H1 (cell line): ENCODE measurements around the gene ADCY1. TPM values are rescaled to one million over a fixed set of nuclear protein-coding genes. Genes with fewer than 3 reads are reported as not detected.

Source experiments
- POLR2A ChIP-seq, 2 experiments: IDR thresholded peaks; 1 replicate in 1 of 2; 2 replicates in 1 of 2; pipeline ENCODE4 v1.6.1; 2011; ENCODE audit warnings: low read depth in 2 of 2, low read length in 2 of 2, mild to moderate bottlenecking in 2 of 2; ENCODE audit errors: control extremely low read depth in 1 of 2
- SAP30 ChIP-seq: fragments of 300-600 bp; sonication (generic); IDR thresholded peaks from 2 replicates; pipeline ENCODE4 v1.7.1; 2012; ENCODE audit warnings: low read length, moderate library complexity, mild to moderate bottlenecking, inconsistent platforms; ENCODE audit not compliant: insufficient read depth, insufficient replicate concordance
- SIX5 ChIP-seq: IDR thresholded peaks from 2 replicates; pipeline ENCODE4 v1.6.1; 2011; ENCODE audit warnings: mild to moderate bottlenecking, low read depth, low read length
- polyA plus RNA-seq, 7 experiments: library from polyadenylated mRNA; depleted of rRNA in 3 of 7; stranded (reverse) in 5 of 7; unstranded in 2 of 7; fragments of >200 nt in 5 of 7; fragments of 200-250 nt in 2 of 7; gene quantifications; 1 replicate in 5 of 7; 2 replicates in 1 of 7; 4 replicates in 1 of 7; pipeline versions ENCODE4 v1.2.1 to v1.2.3, GENCODE V29; 2011 to 2013; ENCODE audit warnings: missing spikeins in 2 of 7, mixed read lengths in 2 of 7
- total RNA-seq: library from RNA; stranded (reverse); fragmentation: NEBNext Ultra II Directional; extraction: Animal tissue kit (Norgen Biotek cat#: 25700); gene quantifications from 2 replicates; pipeline ENCODE4 v1.2.1, GENCODE V29; 2021
- TF ChIP-seq, protein P1 (sequence below): fragments of 300-600 bp; sonication (generic); IDR thresholded peaks from 2 replicates; pipeline ENCODE4 v1.7.1; 2012; ENCODE audit warnings: low read length, moderate library complexity, mild to moderate bottlenecking, inconsistent platforms; ENCODE audit not compliant: insufficient replicate concordance

The ADCY1 gene
- total and polyA plus RNA-seq, 2 of the 8 experiments (the other 6 are each of a cell fraction or from before 2014, with no cell fraction given): 7.9 to 26.9 TPM

DNA sequence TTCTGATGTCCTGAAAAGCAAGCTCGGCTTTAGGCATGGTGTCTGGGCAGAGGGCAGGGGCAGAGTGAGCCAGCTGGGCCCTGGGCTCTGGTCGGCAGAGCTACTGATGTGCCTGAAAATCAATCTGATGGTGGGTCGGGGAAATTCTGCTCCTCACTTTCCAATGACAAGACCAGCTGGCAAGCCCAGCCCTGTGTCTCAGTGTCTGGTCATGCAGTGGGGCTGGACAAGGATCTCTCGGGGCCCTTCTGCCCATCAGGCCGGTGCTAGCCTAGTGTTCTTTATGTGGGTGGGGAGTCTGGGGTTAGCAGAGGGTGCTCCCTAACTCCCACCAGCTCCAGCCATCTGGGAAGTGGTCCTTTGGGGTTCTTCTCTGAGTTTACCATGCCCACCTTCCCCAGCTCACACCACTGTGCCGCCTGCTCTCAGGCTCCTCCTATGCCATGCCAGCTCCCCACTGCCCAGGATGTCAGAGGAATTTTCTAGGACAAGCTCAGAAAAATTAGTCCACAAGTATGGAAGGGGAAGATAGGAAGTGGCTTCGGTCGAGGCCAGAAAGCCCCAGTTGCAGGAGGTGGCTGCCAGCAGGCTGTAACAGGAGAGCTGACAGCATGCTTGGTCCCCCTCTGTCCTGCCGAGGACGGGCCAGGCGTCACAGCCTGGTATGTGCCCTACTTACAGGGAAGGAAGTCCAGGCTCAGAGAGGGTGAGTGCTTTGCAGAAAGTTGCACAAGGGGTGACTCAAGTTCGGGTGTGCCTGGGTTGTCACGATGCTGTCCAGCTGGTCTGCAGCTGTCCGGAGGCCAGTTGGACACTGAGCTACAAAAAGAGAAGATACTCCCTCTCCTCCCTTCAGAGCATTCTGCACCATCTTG is 135.2 kb downstream of the ADCY1 start (continued):
- TF ChIP-seq, protein P1, sequence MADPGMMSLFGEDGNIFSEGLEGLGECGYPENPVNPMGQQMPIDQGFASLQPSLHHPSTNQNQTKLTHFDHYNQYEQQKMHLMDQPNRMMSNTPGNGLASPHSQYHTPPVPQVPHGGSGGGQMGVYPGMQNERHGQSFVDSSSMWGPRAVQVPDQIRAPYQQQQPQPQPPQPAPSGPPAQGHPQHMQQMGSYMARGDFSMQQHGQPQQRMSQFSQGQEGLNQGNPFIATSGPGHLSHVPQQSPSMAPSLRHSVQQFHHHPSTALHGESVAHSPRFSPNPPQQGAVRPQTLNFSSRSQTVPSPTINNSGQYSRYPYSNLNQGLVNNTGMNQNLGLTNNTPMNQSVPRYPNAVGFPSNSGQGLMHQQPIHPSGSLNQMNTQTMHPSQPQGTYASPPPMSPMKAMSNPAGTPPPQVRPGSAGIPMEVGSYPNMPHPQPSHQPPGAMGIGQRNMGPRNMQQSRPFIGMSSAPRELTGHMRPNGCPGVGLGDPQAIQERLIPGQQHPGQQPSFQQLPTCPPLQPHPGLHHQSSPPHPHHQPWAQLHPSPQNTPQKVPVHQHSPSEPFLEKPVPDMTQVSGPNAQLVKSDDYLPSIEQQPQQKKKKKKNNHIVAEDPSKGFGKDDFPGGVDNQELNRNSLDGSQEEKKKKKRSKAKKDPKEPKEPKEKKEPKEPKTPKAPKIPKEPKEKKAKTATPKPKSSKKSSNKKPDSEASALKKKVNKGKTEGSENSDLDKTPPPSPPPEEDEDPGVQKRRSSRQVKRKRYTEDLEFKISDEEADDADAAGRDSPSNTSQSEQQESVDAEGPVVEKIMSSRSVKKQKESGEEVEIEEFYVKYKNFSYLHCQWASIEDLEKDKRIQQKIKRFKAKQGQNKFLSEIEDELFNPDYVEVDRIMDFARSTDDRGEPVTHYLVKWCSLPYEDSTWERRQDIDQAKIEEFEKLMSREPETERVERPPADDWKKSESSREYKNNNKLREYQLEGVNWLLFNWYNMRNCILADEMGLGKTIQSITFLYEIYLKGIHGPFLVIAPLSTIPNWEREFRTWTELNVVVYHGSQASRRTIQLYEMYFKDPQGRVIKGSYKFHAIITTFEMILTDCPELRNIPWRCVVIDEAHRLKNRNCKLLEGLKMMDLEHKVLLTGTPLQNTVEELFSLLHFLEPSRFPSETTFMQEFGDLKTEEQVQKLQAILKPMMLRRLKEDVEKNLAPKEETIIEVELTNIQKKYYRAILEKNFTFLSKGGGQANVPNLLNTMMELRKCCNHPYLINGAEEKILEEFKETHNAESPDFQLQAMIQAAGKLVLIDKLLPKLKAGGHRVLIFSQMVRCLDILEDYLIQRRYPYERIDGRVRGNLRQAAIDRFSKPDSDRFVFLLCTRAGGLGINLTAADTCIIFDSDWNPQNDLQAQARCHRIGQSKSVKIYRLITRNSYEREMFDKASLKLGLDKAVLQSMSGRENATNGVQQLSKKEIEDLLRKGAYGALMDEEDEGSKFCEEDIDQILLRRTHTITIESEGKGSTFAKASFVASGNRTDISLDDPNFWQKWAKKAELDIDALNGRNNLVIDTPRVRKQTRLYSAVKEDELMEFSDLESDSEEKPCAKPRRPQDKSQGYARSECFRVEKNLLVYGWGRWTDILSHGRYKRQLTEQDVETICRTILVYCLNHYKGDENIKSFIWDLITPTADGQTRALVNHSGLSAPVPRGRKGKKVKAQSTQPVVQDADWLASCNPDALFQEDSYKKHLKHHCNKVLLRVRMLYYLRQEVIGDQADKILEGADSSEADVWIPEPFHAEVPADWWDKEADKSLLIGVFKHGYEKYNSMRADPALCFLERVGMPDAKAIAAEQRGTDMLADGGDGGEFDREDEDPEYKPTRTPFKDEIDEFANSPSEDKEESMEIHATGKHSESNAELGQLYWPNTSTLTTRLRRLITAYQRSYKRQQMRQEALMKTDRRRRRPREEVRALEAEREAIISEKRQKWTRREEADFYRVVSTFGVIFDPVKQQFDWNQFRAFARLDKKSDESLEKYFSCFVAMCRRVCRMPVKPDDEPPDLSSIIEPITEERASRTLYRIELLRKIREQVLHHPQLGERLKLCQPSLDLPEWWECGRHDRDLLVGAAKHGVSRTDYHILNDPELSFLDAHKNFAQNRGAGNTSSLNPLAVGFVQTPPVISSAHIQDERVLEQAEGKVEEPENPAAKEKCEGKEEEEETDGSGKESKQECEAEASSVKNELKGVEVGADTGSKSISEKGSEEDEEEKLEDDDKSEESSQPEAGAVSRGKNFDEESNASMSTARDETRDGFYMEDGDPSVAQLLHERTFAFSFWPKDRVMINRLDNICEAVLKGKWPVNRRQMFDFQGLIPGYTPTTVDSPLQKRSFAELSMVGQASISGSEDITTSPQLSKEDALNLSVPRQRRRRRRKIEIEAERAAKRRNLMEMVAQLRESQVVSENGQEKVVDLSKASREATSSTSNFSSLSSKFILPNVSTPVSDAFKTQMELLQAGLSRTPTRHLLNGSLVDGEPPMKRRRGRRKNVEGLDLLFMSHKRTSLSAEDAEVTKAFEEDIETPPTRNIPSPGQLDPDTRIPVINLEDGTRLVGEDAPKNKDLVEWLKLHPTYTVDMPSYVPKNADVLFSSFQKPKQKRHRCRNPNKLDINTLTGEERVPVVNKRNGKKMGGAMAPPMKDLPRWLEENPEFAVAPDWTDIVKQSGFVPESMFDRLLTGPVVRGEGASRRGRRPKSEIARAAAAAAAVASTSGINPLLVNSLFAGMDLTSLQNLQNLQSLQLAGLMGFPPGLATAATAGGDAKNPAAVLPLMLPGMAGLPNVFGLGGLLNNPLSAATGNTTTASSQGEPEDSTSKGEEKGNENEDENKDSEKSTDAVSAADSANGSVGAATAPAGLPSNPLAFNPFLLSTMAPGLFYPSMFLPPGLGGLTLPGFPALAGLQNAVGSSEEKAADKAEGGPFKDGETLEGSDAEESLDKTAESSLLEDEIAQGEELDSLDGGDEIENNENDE: no peak
- TF ChIP-seq SAP30 (no peak), POLR2A (IDR thresholded peaks at IDR 0.05; ENCODE audit: control extremely low read depth in 1 of 2, low read depth in 2 of 2, low read length in 2 of 2) (no peak), SIX5 (no peak)
